NOMO-1 treated with DMSO at 0.1 percent for 48 hours (cell line): ENCODE measurements around the gene BCKDK.

Experiments used
- DNase-seq: peaks from one replicate; lab custom pipeline; 2025; ENCODE audit not compliant: unreplicated experiment; lab: John Stamatoyannopoulos, UW

The BCKDK gene

DNA sequence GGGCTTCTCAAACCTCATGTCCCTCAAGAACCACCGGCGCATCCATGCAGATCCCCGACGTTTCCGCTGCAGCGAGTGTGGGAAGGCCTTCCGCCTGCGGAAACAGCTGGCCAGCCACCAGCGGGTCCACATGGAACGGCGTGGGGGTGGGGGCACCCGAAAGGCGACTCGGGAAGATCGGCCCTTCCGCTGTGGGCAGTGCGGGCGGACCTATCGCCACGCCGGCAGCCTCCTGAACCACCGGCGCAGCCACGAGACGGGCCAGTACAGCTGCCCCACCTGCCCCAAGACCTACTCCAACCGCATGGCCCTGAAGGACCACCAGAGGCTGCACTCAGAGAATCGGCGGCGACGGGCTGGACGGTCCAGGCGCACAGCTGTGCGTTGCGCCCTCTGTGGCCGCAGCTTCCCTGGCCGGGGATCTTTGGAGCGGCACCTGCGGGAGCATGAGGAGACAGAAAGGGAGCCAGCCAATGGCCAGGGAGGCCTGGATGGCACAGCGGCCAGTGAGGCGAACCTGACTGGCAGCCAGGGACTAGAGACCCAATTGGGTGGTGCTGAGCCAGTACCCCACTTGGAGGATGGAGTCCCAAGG, 28.1 kb upstream of the BCKDK start:
- DNase-seq: no peak

DNA sequence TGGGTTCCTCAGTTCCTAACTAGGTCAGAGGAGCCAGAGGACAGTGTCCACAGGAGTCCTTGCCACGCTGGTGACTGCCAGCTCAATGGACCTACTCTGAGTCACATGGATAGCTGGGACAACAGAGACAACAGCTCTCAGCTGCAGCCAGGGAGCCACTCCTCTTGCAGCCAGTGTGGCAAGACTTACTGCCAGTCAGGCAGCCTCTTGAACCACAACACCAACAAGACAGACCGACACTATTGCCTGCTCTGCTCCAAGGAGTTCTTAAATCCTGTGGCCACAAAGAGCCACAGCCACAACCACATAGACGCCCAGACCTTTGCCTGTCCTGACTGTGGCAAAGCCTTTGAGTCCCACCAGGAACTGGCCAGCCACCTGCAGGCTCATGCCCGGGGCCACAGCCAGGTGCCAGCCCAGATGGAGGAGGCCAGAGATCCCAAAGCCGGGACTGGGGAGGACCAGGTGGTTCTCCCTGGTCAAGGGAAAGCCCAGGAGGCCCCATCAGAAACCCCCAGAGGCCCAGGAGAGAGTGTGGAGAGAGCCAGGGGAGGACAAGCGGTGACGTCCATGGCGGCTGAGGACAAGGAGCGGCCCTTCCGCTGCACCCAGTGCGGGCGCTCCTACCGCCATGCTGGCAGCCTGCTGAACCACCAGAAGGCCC, 27.3 kb upstream of the BCKDK start:
- no peak for DNase-seq

DNA sequence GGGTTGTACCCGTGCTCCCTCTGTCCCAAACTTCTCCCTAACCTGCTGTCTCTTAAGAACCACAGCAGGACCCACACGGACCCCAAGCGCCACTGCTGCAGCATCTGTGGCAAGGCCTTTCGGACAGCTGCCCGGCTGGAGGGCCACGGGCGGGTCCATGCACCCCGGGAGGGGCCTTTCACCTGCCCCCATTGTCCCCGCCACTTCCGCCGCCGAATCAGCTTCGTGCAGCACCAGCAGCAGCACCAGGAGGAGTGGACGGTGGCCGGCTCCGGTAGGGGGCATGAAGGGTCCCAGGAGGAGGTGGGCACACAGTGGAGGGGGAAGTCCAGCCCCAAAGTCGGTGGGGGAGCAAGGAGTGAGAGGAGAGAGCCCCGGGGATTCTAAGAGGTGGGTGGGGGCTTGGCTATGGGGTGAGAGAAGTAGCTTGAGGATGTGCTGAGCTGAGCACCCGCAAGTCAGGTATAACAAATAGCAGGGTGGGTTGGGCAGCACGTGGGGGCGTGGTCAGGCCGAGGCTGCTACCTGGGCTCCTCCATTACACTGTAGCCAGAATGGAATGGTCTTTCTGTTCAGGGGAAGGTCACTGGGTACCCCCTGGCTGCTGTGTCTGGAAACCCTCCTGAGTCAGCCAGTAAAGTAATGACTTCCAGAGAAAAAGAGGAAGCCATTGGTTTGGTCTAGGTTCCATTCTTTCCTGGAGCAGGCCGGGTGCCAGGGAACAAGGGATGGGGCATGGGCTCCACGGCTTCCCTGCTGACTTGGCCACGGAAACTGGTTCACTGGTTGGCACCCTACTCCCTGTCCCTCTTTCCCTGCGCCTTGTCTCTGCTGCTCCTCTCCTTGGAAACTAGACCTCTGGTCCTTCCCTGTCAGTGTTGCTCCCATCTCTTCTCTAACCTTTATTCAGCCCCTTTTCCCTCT, 26.5 kb upstream of the BCKDK start:
- DNase-seq: no peak

DNA sequence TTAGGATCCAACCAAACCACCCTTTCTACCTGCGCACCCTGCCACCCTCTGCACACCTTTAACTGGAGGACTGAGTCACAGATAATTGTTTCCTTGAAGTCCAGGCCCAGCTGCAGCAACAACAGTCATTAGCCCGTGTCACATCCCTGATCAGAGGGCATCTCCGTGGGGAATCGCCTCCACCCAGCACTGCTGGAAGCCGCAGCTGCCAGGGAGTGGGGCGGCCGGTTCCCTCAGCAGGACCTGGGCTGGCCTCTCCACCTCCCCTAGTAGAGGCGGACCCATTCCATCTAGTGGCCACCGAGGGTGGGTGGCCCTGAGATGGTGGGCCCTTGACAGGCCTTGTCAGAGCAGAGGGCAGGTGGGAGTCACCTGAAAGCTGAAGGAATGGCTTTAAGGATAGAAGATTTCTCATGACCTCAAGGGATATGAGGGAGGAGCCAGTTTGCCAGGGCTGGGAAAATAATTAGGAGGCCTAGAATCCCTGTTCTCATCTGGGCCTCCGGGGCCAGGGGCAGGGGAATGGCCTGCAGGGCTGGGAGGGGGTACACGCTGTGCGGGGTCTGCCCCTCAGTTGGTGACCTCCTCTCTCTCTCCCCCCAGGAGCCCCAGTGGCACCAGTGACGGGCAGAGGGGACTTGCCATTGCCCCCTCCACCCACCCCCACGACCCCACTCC, 25.7 kb upstream of the BCKDK start:
- DNase-seq: no peak

DNA sequence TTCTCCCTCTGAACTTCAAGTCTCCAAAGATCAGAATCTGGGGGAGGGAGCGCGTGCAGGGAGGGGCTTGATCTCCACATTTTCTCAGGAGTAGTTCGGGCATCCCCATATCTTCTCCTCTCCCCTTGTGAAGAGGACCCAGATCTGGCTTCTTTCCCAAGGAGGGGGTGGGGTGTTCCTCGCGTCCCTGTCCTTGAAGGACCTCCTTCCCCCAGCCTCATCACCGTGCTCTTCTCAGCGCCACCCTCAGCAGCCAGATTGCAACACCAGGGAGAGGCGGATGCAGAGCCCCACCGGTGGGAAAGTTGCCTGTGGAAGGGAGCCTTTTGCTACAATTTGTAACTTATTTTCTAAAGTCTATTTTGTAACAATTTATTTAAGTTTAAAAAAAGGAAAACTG, 25.1 kb upstream of the BCKDK start:
- DNase-seq: no peak

DNA sequence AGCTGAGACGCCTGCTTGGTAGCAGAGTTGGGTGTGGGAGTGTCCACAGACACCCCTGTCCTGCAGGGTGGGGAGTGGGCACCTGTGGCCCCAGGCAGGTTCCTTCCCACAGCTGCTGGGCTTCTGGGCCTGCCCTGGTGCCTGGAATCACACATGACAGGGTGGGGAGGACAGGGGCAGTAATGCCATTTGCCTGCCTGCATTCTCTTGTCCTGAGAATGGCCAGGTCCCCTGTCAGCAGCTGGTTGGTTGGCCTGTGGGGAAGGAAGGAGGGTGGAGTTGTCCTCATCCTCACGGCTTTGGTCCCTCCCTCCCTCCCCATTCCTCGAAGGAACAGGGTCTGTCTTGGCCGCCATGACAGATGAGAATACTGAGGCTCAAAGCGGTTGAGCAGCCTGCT, 24.6 kb upstream of the BCKDK start:
- no peak for DNase-seq

DNA sequence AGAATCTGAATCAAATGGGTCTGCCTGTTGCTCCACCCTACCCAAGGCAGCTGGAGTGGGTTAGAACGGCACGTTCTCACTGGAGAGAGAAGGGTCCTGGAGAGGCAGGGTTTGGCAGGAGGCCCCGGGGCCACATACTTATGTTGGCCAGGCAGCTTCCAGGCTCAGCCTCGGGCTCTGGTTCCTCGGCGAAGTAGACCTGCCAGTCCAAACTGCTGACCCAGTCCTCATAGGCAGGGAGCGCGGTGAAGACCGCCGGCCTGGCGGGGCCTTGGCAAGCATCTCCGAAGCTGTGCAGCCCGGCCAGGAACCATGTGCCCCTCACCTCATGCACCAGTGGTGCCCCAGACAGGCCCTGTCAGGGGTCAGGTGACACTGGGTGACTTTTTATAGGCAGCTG, 24.2 kb upstream of the BCKDK start:
- no peak for DNase-seq

DNA sequence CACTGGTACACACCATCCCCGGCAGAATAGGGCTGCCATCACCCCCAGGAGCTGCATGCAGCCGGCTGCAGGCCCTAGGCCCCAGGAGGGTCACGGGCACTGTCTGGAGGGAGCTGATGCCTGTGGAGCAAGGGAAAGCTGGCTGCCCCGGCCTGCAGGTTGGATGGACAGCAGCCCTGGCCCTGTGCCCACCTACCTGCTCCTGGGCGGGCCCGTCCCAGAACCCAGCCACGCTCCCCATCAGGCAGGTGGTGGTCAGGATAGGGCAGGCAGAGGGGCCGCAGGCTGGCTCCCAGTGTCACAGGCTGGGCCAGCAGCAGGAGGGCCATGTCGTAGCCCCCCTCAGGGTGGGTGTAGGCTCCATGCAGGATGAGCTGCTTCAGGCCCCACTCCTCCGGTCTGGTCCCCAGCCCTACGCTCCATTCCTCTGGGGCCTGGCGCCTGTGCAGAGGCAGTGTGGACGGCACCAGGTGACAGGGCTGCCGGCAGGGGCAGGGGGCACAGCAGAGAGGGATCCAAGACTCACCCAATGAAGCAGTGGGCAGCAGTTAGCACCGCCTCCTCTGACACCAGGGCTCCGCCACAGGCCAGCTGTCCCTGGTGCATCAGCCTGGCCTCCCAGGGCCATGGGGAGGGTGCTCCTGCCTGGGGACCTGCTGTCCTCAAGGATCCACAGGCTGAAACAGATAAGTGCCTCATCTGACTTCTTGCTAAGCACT, 23.4 kb upstream of the BCKDK start:
- DNase-seq: no peak

DNA sequence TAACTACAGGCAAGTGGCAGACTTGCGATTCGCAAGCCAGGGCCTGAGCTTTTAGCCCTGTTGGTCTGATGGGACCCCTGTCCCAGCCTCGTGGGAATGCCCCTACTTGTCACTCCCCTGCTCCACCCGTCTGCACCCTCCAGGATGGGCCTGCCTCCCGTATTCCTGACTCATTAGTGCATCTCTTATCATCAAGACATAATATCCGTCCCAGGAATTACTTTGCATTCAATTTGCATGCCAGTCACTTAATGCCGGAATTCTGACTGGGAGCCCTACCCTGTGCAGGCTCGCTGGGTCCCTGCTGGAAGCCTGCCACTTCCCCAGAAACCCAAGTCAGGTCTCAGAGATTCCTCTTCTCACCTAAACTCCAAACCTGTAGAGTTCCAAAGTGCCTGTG, 22.8 kb upstream of the BCKDK start:
- no peak for DNase-seq

DNA sequence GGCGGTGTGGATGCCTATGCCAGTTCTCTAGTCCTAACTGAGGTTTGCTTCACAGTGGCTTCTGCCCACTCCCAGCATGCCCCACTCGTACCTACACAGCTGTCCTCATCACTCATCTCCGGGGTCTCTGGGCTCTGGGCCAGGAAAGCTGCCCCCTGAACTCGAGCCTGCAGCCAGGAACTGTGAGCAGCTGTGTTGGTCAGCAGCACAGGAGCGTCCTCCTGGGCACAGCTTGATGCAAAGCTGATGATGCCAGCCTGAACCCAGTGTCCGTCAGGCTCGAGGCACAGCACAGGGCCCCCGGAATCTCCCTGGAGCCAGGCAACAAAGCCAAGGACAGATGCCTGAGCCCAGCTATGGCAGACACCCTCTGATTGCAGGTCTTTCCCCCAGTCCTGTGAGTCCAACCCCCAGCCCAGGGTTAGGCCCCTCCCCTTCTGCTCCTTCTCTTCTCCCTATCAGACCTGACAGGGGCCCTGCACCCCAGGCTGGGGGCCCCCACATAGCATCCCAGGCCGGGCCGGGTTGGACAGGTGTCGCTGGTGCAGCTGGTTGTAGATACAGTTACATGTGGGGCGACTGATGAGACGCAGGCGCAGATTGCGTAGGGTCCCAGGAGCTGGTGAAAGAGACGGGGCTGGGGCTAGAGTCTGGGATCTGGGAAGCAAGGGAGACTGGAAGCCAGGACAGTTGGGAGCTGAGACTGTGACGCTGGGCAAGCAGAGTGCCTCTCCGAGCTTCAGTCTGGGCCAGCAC, 22.1 kb upstream of the BCKDK start:
- DNase-seq: no peak

DNA sequence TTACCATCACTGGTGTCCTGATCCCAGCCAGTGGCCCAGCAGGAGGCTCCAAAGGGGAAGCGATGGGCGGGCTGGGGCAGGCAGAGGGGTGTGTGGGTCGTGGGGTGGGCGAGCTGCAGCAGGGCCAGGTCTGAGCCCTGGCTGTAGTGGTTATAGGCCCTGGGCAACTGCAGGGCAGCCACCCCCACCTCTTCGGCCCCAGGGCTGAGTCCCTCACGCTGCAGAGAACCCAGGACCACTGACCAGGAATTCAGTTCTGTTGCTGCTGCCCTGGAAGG, 21.6 kb upstream of the BCKDK start:
- DNase-seq: no peak

DNA sequence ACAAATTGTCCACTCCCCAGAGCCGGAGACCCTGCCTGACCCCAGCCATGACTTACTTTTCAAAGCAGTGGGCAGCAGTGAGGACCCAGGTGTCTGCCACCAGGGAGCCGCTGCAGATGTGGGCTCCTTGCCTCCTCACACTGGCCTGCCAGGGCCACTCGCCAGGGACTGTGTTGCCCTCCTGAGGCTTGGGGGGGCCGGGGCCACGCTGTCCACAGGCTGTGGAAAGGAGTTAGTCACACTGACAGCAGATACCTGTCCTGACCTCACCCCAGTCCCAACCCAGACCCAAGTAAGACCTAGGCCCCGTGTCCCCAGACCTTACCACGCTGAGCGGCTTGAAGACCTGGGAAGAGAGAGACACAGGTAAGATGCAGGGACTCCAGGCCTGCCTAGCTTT, 20.7 kb upstream of the BCKDK start:
- no peak for DNase-seq

DNA sequence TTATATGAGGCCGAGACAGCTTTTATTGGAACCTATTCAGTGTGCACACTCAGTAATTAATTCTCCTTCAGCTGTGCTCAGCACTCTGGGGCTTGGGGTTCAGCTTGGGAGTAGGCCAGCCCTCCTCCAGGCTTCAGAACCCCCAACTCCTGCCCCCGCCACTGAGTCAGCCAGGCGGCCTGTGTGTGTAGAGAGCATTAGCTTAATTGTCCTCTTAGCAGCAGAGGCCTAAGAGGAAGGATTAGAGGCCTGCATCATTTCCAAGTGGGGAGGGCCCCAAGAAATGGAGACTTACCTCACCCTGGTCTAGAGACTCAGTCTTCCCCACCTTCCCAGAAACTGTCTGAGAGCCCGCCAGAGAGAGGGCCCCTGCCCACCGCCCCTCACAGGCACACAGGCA, 20.2 kb upstream of the BCKDK start:
- no peak for DNase-seq

DNA sequence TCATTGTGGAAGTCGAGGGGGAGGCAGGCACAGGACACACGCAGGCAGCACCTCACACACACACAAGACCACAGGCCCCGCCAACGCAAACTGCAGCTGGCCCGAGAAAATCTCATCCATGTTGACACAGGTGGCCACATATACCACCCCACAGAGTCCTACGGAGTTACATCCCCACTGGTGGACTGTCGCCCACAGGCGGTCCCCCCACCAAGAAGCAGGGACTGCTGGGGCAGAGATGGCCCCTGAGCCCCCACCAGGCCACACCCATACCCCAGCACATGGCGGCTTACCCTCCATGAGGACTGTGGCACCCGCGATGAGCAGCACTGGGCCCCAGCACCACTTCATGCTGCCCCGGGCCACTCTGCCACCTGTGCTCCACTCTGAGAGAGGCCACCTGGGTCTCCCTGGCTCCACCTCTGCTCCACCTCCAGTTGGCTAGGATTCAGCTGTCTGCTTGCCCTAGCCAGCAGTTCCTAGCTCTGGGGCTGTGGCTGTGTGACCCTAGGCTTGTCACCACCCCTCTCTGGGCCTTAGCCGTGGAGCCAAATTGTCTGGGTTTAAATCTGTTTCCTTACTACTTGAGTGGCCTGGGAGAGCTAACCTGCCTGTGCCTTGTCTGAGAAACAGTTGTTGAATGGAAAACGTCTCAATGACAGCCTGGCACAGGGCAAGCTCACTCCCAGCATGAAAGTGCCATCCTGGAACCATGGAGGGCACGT, 19.6 kb upstream of the BCKDK start, which contains the start of gene PRSS53:
Gene PRSS53, minus strand, starts transcription at position 485 of the 725 bp plus-strand sequence. Its CDS starts 134 bp downstream, at position 351.
- no peak for DNase-seq

DNA sequence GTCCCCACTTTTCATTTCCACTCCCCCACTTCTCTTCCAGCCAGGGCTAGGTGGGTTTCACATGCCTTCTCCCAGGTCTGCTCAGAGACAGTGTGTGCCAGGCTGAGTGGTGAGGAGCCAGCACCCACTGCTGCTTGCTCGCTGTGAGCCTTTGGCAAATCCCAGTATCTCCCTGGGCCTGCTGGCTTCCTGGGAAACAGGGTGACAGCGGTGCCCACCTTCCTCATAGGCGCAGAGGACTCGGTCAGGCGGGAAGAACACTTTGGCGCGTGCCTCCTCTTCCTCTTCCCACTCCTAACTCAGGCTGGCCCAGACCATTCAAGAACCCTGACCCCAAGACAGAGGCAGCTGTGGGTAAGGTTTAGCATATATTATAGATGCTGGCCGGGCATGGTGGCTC, 19.0 kb upstream of the BCKDK start:
- DNase-seq: no peak

DNA sequence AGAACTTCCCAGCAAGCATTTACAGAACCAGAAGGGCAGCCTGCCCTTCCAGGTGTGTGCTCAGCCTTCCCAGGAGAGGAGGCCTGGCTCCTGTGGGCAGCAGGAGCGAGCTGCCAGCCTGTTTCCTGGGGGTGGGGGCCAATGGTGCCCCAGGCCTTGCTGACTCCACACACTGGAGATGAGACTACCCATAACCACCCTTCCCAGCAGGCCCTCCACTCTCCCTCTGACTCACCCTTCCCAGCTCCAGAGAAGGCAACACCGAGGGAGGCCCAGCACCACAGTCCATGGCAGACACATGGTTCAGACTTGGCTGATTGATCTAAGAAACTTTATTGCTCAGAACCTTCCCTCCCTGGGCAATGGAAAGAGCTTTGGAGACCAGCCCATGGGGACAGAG, 17.6 kb upstream of the BCKDK start:
- DNase-seq: no peak

DNA sequence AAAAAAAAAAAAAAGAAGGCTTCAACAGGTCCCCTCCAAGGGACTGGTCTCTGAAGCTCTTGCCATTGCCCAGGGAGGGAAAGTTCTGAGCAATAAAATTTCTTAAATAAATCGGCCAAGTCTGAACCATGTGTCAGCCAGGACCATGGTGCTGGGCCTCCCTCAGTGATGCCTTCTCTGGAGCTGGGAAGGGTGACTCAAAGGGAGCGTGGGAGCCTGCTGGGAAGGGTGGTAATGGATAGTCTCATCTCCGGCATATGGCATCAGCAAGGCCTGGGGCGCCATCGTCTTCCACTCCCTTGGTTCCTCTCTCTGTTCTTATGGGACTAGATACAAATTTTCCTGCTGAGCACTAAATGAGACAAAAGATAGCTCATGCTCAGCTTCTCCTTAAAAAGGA, 15.9 kb upstream of the BCKDK start:
- DNase-seq: no peak

DNA sequence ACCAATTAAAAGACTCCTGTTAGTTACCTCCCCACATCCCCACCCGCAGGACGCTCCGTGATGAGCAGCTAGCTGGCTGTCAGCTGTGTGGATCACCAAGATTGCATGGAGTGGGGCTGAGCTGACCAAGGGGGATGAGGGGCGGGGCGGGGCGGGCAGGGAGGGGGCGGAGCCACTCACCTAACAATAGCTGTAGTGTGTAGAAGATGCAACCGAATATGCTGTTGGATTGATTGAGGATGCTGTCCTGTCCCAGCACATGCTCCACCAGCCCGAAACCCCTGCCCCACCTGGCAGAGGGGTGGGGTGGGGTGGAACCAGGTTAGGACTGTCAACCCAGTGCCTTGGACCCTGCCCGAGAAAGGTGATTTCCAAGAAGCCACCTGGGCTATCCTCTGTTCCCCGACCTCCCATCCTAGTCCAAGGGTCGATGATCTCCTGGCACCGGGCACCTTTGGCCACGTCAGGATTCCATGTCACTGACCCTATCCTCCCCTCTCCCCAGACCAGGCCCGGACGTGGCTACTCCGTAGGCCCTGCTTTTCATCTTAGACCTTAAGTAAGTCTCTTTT, 15.0 kb upstream of the BCKDK start:
- no peak for DNase-seq

DNA sequence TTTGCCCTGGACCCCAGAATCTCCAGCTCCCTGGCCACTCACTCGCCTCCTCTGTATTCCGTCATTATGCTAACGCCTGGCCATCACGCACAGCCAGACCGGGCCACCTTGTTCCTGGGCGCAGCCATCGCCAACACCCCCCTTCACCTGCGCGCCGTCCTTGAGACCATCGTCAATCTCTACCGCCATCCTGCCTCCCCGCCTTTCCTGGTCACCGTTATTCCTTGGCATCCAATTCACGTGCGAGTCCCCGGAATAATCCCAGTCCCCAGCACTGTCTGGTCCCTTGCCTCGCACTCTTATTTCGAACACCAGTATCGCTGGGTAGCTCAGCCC, 14.1 kb upstream of the BCKDK start:
- no peak for DNase-seq
